ENCODE data around the gene DHX38. TPM values are rescaled to one million over a fixed set of nuclear protein-coding genes. Genes with fewer than 3 reads are reported as not detected.

DHX38 gene
- total and polyA plus RNA-seq, 2 of the 13 experiments (the other 11 are each of a cell fraction or from before 2014, with no cell fraction given), result 54.4 to 85.9 TPM

- no peak for TF ChIP-seq PBX2 (CRISPR knock-in tag; IDR thresholded peaks at IDR 0.05)
- no peak for TF ChIP-seq ZNF292 (CRISPR knock-in tag; IDR thresholded peaks at IDR 0.05; ENCODE audit: borderline replicate concordance, low read depth)
- TF ChIP-seq NFYB (CRISPR knock-in tag; IDR thresholded peaks at IDR 0.05), result no peak
- TF ChIP-seq ZNF34 (CRISPR knock-in tag; IDR thresholded peaks at IDR 0.05; ENCODE audit: borderline replicate concordance), result no peak
- TF ChIP-seq CCAR2 (optimal IDR thresholded peaks at IDR 0.05; ENCODE audit: low read depth, low read length), result no peak
- TF ChIP-seq PRMT3 (CRISPR knock-in tag; IDR thresholded peaks at IDR 0.05; ENCODE audit: borderline replicate concordance, low read depth), result no peak
- 0 out of 2 replicates have a peak, but pooled peaks have one; percentile 76 for TF ChIP-seq ZBED4 (CRISPR knock-in tag; IDR thresholded peaks at IDR 0.05; ENCODE audit: borderline replicate concordance)
- TF ChIP-seq ZNF558 (CRISPR knock-in tag; IDR thresholded peaks at IDR 0.05; ENCODE audit: borderline replicate concordance), result no peak
- no peak for TF ChIP-seq ZFP36L1 (CRISPR knock-in tag; IDR thresholded peaks at IDR 0.05)
- no peak for TF ChIP-seq HBP1 (CRISPR knock-in tag; IDR thresholded peaks at IDR 0.05; ENCODE audit: low read depth)
- TF ChIP-seq FOXA1 (IDR thresholded peaks at IDR 0.05), result no peak
- no peak for TF ChIP-seq FOXA1 (CRISPR knock-in tag; IDR thresholded peaks at IDR 0.05)
- TF ChIP-seq BRF2 (CRISPR knock-in tag; IDR thresholded peaks at IDR 0.05), result no peak
- no peak for TF ChIP-seq ZNF281 (CRISPR knock-in tag; IDR thresholded peaks at IDR 0.05; ENCODE audit: borderline replicate concordance)
- no peak for TF ChIP-seq NFRKB (IDR thresholded peaks at IDR 0.05)
- TF ChIP-seq GATAD1 (CRISPR knock-in tag; IDR thresholded peaks at IDR 0.05), result peak; percentile 48; the same call in 1 of the 2 replicates
- no peak for TF ChIP-seq ZNF30 (CRISPR knock-in tag; IDR thresholded peaks at IDR 0.05)
- TF ChIP-seq PHB2 (IDR thresholded peaks at IDR 0.05; ENCODE audit: partially characterized antibody), result no peak
- TF ChIP-seq CREBL2 (CRISPR knock-in tag; IDR thresholded peaks at IDR 0.05; ENCODE audit: borderline replicate concordance), result no peak
- TF ChIP-seq ZNF263 (CRISPR knock-in tag; IDR thresholded peaks at IDR 0.05), result no peak
These were observed 26.9 kb upstream of the DHX38 start (continued) for GRCh38 chr16:72066747-72067146.
